Epithelial cell of proximal tubule (primary cell): ENCODE measurements around the gene ANKRD2. TPM values are rescaled to one million over a fixed set of nuclear protein-coding genes. Genes with fewer than 3 reads are reported as not detected.
"Not testable (repeated sequence)": the region's sequence is repeated elsewhere in the genome, so short reads cannot be mapped to it uniquely, and the experiment has no call there.

Experiments
- DNase-seq: peaks from one replicate; pipeline ENCODE4 v3.0.0-alpha.2; 2011; ENCODE audit warnings: low read depth
- H3K4me3 ChIP-seq: 2 replicates; pipeline ENCODE4 v1.5.1; 2011; ENCODE audit warnings: low read depth, mild to moderate bottlenecking, low read length
- total RNA-seq: library from RNA; depleted of rRNA; stranded (reverse); fragments of >200 nt; gene quantifications from 2 replicates; pipeline ENCODE4 v1.2.3, GENCODE V29; 2015
- TF ChIP-seq, protein P1 (sequence below): conservative IDR thresholded peaks from 2 replicates; pipeline ENCODE4 v1.5.1; 2012; ENCODE audit warnings: low read depth, mild to moderate bottlenecking, low read length

The ANKRD2 gene
- total RNA-seq, 1 donor from 2014 or later = 6.8 TPM

GRCh38 chr10:97553575-97554031, 19.0 kb upstream of the ANKRD2 start:
- DNase-seq = no peak
- H3K4me3 ChIP-seq = no peak overlapping the region
- TF ChIP-seq, protein P1, sequence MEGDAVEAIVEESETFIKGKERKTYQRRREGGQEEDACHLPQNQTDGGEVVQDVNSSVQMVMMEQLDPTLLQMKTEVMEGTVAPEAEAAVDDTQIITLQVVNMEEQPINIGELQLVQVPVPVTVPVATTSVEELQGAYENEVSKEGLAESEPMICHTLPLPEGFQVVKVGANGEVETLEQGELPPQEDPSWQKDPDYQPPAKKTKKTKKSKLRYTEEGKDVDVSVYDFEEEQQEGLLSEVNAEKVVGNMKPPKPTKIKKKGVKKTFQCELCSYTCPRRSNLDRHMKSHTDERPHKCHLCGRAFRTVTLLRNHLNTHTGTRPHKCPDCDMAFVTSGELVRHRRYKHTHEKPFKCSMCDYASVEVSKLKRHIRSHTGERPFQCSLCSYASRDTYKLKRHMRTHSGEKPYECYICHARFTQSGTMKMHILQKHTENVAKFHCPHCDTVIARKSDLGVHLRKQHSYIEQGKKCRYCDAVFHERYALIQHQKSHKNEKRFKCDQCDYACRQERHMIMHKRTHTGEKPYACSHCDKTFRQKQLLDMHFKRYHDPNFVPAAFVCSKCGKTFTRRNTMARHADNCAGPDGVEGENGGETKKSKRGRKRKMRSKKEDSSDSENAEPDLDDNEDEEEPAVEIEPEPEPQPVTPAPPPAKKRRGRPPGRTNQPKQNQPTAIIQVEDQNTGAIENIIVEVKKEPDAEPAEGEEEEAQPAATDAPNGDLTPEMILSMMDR = peak; percentile 98

DNA sequence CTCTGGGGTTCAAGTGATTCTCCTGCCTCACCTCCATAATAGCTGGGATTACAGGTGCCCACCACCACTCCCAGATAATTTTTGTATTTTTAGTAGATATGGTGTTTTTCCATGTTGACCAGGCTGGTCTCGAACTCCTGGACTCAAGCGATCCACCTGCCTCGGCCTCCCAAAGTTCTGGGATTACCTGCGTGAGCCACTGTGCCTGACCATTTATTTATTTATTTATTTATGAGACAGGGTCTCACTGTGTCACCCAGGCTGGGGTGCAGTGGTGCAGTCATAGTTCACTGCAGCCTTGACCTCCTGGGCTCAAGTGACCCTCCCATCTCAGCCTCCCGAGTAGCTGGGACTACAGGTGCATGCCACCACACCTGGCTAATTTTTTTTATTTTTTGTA, 18.2 kb upstream of the ANKRD2 start:
- DNase-seq, H3K4me3 ChIP-seq: not testable (repeated sequence)

- DNase-seq, H3K4me3 ChIP-seq: not testable (repeated sequence)
Observed at GRCh38 chr10:97555541-97555940, 17.0 kb upstream of the ANKRD2 start.

- H3K4me3 ChIP-seq = peak overlapping the region; percentile 50
- not testable (repeated sequence) for DNase-seq
Observed at GRCh38 chr10:97560731-97561381, 11.7 kb upstream of the ANKRD2 start.

DNA sequence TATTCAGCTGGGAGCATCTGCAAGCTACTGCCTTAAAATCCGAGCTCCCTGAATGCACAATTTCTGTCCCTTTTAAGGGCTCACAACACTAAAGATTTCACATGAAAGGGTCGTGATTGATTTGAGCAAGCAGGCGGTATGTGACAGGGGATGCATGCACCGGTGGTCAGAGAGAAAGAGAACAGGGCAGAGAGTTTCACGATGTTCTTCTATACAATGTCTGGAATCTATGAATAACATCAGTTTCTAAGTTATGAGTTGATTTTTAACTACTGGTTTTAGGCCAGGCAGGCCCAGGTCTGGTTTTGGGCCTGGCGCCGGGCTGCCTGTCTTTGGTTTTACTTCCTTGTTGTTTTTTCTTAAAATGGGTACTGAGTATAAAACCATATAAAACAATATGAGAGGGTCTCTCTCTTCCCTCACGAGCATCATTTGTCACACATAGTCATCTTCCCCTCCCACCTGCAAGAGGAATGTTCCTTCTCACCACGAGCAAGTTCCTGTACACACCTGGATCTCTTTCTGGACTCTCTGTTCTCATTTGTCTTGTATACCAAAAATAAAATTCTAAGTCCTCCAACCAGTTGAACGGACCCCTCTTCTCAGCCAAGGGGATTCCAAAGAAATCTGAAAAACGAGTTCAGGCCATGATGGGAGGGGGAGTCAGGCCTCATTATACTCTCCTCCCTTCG, 11.0 kb upstream of the ANKRD2 start:
- DNase-seq = not testable (repeated sequence)
- peak overlapping the region; percentile 50 for H3K4me3 ChIP-seq

DNA sequence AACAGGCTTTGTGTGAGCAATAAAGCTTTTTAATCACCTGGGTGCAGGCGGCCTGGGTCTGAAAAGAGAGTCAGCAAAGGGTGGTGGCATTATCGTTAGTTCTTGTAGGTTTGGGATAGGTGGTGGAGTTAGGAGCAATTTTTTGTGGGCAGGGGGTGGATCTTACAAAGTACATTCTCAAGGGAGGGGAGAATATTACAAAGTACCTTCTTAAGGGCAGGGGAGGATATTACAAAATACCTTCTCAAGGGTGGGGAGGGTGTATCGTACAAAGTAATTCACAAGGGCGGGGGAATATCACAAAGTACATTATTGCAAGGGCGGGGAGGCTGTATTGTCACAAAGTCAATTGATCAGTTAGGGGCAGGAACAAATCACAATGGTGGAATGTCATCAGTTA, 10.2 kb upstream of the ANKRD2 start:
- DNase-seq, H3K4me3 ChIP-seq: not testable (repeated sequence)

DNA sequence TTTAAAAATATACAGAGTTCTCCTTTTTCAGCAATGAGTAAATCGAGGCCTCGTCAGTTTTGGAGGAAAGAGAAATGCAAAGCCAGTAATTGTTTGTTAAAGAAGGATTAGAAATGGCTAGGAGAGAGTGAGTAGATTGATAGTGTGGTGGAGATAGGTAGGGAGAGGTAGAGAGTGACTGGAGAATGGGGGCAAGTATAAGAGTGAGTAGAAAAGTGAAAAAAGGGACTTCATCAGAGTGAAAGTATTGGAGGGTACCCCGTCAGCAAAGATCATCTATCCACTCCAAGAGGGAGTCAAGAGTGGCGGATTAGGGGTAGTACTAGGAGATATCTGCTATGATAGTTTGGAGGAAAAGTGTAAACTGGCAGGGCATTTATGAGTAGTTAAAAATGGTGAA, 9.2 kb upstream of the ANKRD2 start:
- TF ChIP-seq, protein P1 = no peak

GRCh38 chr10:97564776-97565175, 7.8 kb upstream of the ANKRD2 start:
- no peak overlapping the region for H3K4me3 ChIP-seq
- TF ChIP-seq, protein P1 = no peak
- DNase-seq = no peak

More for the DNA sequence above, 9.2 kb upstream of the ANKRD2 start:
- DNase-seq = no peak
- H3K4me3 ChIP-seq = no peak overlapping the region

DNA sequence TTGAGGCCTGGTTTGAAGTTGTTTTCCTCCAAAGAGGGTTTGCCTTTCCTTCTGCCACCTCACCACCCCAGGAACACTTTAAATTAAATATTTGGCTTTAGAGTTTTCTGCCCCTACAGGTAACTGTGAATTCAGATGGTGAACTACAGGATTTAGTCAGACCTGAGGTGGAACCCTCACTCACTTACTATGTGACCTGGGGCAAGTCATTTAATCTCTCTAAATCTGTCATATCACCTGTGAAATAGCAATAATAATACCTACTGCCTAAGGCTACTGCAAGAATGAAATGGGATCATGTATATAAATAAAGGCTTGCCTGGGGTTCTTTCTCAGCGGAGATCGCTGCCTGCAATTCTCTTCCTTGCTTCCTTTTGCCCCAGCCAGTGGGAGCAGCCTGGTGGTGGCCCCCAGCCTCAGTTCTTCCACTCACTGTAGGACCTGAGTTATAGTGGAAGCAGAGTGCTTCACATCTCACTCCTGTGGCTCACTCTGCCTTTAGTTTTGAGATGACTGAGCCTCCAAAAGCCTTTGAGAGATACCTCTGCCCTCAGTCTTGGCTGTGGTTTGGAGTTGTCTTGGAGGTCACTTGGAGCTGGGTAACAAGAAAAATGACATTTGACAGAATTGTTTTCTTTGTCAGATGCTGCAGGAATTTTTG, 6.1 kb upstream of the ANKRD2 start:
- no peak for DNase-seq
- H3K4me3 ChIP-seq = no peak overlapping the region
- TF ChIP-seq, protein P1 = no peak
